Endometrium (tissue), 2 donors: ENCODE measurements around the gene TRIM26.
"Not testable (repeated sequence)": the region's sequence is repeated elsewhere in the genome, so short reads cannot be mapped to it uniquely, and the experiment has no call there.

ENCODE experiments used
- FAIRE-seq: peaks from 2 replicates; lab custom pipeline; 2012; peaks lifted over from hg19 to GRCh38; lab: Jason Lieb, UNC
- donor health status: control.
- donor health status: control.

TRIM26 gene

GRCh38 chr6:30152910-30153610, 60.1 kb downstream of the TRIM26 start:
- FAIRE-seq: no peak

- no peak for FAIRE-seq
Measured at GRCh38 chr6:30152016-30152673, 61.1 kb downstream of the TRIM26 start.

GRCh38 chr6:30151580-30151979, 61.6 kb downstream of the TRIM26 start:
- FAIRE-seq: no peak

GRCh38 chr6:30150671-30151395, 62.4 kb downstream of the TRIM26 start:
- no peak for FAIRE-seq

GRCh38 chr6:30149858-30150550, 63.2 kb downstream of the TRIM26 start:
- no peak for FAIRE-seq

GRCh38 chr6:30149234-30149633, 64.0 kb downstream of the TRIM26 start:
- FAIRE-seq: no peak

GRCh38 chr6:30147096-30147495, 66.1 kb downstream of the TRIM26 start:
- no peak for FAIRE-seq

- FAIRE-seq: no peak
Measured at GRCh38 chr6:30145818-30146217, 67.4 kb downstream of the TRIM26 start.

GRCh38 chr6:30144811-30145210, 68.4 kb downstream of the TRIM26 start:
- FAIRE-seq: no peak

GRCh38 chr6:30143780-30144179, 69.4 kb downstream of the TRIM26 start:
- FAIRE-seq: no peak

- no peak for FAIRE-seq
Measured at GRCh38 chr6:30142665-30143064, 70.5 kb downstream of the TRIM26 start.

- FAIRE-seq: not testable (repeated sequence)
Measured at GRCh38 chr6:30140240-30140639, 73.0 kb downstream of the TRIM26 start.

GRCh38 chr6:30136570-30137286, 76.5 kb downstream of the TRIM26 start:
- FAIRE-seq: no peak

- no peak for FAIRE-seq
Measured at GRCh38 chr6:30135757-30136156, 77.4 kb downstream of the TRIM26 start, which contains the start of gene TRIM40. Gene TRIM40, plus strand, starts transcription at chr6:30136140. Its CDS starts 897 bp downstream, at chr6:30137037.

GRCh38 chr6:30135147-30135546, 78.1 kb downstream of the TRIM26 start:
- FAIRE-seq: no peak
